Cardiac fibroblast (primary cell): ENCODE results near the gene IMPDH2.

Experiments
- DNase-seq, 2 donors: peaks; one replicate each; pipeline versions ENCODE4 v3.0.0 to v3.0.0-alpha.2; 2010; ENCODE audit warnings: low read depth in 2 of 2
- H3K4me3 ChIP-seq, 2 donors: replicated peaks in 1 of 2; 1 replicate in 1 of 2; 2 replicates in 1 of 2; pipeline ENCODE4 v1.5.1; 2011; ENCODE audit warnings: low read depth in 2 of 2, low read length in 2 of 2, mild to moderate bottlenecking in 2 of 2, moderate library complexity in 1 of 2
- TF ChIP-seq, protein P1 (sequence below): IDR thresholded peaks from one replicate; pipeline ENCODE4 v1.5.1; 2011; ENCODE audit warnings: low read depth, mild to moderate bottlenecking, low read length, inconsistent platforms

The IMPDH2 gene

DNA sequence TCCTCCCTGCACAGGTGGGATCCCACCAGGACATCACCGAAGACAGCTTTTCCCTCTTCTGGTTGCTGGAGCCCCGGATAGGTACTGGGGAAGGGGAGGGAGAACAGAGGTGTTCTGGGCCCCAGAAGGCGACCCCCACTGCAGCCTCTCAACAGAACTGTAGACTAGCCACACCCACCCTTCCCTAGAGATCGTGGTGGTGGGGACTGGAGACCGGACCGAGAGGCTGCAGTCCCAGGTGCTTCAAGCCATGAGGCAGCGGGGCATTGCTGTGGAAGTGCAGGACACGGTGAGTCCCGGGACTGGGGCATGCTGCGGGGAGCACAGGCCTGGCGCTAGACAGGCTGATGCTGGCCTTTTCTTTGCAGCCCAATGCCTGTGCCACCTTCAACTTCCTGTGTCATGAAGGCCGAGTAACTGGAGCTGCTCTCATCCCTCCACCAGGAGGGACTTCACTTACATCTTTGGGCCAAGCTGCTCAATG, 6.5 kb downstream of the IMPDH2 start:
- peak overlapping the region; percentile 89 for H3K4me3 ChIP-seq
- DNase-seq, result no peak
- TF ChIP-seq, protein P1, sequence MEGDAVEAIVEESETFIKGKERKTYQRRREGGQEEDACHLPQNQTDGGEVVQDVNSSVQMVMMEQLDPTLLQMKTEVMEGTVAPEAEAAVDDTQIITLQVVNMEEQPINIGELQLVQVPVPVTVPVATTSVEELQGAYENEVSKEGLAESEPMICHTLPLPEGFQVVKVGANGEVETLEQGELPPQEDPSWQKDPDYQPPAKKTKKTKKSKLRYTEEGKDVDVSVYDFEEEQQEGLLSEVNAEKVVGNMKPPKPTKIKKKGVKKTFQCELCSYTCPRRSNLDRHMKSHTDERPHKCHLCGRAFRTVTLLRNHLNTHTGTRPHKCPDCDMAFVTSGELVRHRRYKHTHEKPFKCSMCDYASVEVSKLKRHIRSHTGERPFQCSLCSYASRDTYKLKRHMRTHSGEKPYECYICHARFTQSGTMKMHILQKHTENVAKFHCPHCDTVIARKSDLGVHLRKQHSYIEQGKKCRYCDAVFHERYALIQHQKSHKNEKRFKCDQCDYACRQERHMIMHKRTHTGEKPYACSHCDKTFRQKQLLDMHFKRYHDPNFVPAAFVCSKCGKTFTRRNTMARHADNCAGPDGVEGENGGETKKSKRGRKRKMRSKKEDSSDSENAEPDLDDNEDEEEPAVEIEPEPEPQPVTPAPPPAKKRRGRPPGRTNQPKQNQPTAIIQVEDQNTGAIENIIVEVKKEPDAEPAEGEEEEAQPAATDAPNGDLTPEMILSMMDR, result no peak

DNA sequence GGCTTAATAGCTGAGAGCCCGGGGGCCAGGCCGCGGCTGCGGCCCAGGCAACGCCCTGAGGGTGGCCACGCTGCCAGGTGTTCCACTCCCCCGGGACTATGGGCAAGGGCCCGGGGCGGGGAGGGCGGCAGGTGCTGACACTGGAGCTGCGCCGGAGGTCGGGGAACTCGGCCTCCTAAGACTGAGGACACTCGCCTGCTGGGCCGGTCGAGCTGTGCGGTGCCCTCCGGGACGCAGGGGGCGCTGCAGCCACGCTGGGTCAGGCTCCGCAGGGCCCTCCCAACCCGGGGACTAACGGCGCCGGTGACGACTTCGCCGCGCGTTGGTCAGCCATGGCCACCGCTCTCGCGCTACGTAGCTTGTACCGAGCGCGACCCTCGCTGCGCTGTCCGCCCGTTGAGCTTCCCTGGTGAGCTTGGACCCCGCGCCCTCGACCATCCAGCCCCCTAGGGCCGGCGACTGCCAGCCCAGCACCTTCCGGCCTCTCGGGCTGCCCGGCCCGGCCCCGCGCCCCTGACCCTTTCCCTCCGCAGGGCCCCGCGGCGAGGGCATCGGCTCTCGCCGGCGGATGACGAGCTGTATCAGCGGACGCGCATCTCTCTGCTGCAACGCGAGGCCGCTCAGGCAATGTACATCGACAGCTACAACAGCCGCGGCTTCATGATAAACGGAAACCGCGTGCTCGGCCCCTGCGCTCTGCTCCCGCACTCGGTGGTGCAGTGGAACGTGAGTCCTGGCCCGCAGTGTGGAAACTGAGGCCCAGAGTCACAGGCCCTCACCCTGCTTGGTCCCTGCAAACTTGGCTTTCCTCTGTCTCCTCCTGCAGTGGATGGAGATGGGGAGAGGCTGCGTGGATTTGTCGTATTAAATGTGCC, 7.1 kb downstream of the IMPDH2 start, which contains the start of gene NDUFAF3:
TSS of gene NDUFAF3 (plus strand) at position 309 of the 875 bp plus-strand sequence. CDS start at position 333, 24 bp downstream.
- peak within 1 kb of the TSS; percentile 89 for H3K4me3 ChIP-seq
- peak; percentile 95 to 96 for DNase-seq
- TF ChIP-seq, protein P1, result peak; percentile 78

- TF ChIP-seq, protein P1, result no peak
These were observed 7.9 kb downstream of the IMPDH2 start for GRCh38 chr3:49021213-49021812.

GRCh38 chr3:49020330-49021212, 8.6 kb downstream of the IMPDH2 start:
- TF ChIP-seq, protein P1, result no peak
- DNase-seq, result no peak

More at GRCh38 chr3:49021213-49021812, 7.9 kb downstream of the IMPDH2 start:
- DNase-seq, result peak; percentile 98
- H3K4me3 ChIP-seq, result peak overlapping the region; percentile 89

DNA sequence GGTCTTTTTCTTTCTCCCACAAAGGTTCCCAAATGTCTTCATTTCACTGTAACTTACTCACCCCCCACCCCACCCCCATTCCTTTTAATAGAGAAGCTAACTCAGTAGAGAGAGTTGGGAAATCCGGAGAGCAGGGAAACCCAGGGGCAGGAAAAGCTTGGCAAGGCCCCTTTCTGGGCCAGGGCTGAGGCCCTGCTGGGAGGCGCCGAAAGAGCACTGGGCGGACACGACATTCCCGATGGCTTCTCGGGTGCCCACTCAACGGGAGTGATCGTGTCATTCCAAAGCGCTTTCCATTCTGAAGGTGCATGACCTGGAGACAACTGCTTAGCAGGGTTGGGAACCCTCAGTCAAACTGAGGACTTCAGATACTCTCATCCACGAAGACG, 9.3 kb downstream of the IMPDH2 start:
- peak overlapping the region; percentile 89 for H3K4me3 ChIP-seq
- TF ChIP-seq, protein P1, result no peak

More at GRCh38 chr3:49020330-49021212, 8.6 kb downstream of the IMPDH2 start:
- H3K4me3 ChIP-seq, result peak overlapping the region; percentile 89

DNA sequence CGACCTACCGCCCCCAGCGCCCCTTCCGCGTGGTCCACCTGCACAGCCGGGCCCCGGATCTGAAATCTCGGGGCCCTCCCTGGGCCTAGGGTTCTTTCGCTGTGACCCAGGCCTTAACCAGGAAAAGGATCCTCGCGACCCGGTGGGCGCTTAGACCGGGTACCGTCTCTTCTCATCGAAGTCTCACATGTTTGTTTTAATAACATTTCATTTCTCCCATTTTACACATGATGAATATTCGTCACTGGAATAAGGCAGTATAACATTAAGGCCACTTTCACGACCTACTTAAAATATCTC, 10.5 kb downstream of the IMPDH2 start:
- peak overlapping the region; percentile 75 to 85 for H3K4me3 ChIP-seq
- TF ChIP-seq, protein P1, result no peak
- peak in 1 of 2 donors; percentile 28 for DNase-seq

More for the DNA sequence above, 9.3 kb downstream of the IMPDH2 start:
- DNase-seq, result peak; percentile 29 to 44
